GM20000 (cell line): ENCODE results near the gene EPHA7.
A peak's percentile ranks its signal among the peaks of the same experiment; 100 is the strongest.

ENCODE experiments used
- DNase-seq: peaks from one replicate; pipeline ENCODE4 v3.0.0; 2012; ENCODE audit warnings: low spot score
- CTCF ChIP-seq: IDR thresholded peaks from 2 replicates; pipeline ENCODE4 v1.5.1; 2012; ENCODE audit warnings: mild to moderate bottlenecking, control low read depth; ENCODE audit errors: extremely low read depth, missing control alignments

The EPHA7 gene

GRCh38 chr6:93424303-93425064, 5.1 kb upstream of the EPHA7 start:
- DNase-seq, result no peak
- TF ChIP-seq CTCF, result peak; percentile 8

- DNase-seq, result peak; percentile 21
- peak; percentile 38 for TF ChIP-seq CTCF
These were observed 4.2 kb upstream of the EPHA7 start for GRCh38 chr6:93423542-93423941.

GRCh38 chr6:93420163-93420795, 920 bp upstream of the EPHA7 start:
- no peak for TF ChIP-seq CTCF
- DNase-seq, result no peak

GRCh38 chr6:93418408-93419303, 703 bp downstream of the EPHA7 start:
- peak; percentile 37 for DNase-seq

GRCh38 chr6:93418033-93418407, 1.3 kb downstream of the EPHA7 start:
- DNase-seq, result peak; percentile 39
- TF ChIP-seq CTCF, result no peak

More at GRCh38 chr6:93418408-93419303, 703 bp downstream of the EPHA7 start:
- no peak for TF ChIP-seq CTCF

GRCh38 chr6:93417421-93418013, 1.8 kb downstream of the EPHA7 start:
- TF ChIP-seq CTCF, result no peak
- DNase-seq, result peak; percentile 42
